GM20000 (cell line): ENCODE data around the gene DCHS2.

Source experiments
- DNase-seq: peaks from one replicate; pipeline ENCODE4 v3.0.0; 2012; ENCODE audit warnings: low spot score
- CTCF ChIP-seq: IDR thresholded peaks from 2 replicates; pipeline ENCODE4 v1.5.1; 2012; ENCODE audit warnings: mild to moderate bottlenecking, control low read depth; ENCODE audit errors: extremely low read depth, missing control alignments

DCHS2 gene

DNA sequence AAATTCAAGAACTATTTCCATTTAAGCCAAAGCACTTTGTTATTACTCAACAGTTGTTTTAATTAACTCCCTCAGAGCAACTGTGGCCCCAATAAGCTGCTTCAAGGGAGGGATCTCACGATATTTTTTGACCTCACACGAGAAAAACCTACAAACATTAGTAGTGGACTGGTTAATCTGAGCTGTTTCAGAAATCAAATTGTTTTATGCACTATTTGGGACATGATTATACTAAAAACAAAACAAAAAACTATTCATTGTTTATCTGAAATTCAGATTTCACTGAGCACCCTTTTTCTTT lies 74.3 kb downstream of the DCHS2 start:
- DNase-seq: no peak
- no peak for TF ChIP-seq CTCF

DNA sequence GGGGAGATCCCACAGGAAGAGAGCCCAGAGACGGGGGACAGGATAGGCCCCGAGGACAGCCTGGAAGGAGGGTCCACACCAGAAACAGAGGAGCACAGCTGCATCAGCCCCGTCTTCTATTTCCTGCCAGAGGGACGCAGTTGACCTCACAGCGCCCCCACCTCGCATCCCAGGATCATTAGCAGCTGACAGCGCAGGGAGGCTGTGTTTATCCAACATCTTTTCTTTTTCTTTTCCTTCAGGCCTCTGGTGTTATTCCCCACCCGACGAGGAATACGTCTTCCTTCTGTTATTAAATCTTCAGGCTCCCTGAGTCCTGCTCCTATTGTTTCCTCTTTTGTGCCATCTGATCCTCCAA lies 75.4 kb downstream of the DCHS2 start:
- no peak for TF ChIP-seq CTCF
- DNase-seq: no peak

GRCh38 chr4:154415313-154415712 lies 76.3 kb downstream of the DCHS2 start:
- DNase-seq: no peak
- no peak for TF ChIP-seq CTCF

DNA sequence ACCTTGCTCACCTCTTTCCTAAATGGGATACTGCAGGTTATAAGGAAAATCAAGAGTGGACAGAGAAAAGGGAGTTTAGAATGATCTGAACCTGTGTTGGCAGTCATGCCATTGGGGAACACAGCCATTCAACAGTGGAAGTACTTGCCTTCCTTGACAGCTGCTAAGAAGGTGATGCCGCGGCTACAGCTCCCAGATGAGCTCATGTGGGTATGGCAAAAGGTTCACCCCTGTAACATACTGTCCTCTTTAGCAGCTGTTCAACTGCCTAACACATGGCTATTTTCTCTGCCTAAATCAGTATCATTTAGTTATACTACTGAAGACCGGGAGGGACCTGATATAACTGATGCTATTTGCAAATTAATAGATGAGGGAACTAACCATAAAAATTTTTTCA lies 76.8 kb downstream of the DCHS2 start:
- DNase-seq: no peak
- TF ChIP-seq CTCF: no peak

DNA sequence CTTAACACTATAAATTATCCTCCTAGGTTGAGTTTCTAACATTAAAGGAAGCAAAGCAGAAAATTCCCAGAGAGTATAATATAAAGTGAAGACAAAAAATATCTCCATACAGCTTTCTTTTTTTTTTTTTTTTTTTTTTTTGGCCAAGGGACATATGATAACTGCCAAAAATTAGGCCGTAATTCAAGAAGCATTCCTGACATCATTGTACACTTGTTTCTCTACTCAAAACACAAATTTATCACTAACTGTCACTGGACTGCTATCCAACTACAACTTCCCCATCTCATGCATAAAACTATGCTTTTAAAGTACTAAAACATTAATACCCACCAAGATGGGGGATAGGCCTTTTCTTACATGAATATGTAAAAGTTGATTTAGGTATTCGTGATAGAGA lies 77.2 kb downstream of the DCHS2 start:
- no peak for DNase-seq
- no peak for TF ChIP-seq CTCF

GRCh38 chr4:154407443-154407842 lies 84.2 kb downstream of the DCHS2 start:
- no peak for DNase-seq
- TF ChIP-seq CTCF: no peak

DNA sequence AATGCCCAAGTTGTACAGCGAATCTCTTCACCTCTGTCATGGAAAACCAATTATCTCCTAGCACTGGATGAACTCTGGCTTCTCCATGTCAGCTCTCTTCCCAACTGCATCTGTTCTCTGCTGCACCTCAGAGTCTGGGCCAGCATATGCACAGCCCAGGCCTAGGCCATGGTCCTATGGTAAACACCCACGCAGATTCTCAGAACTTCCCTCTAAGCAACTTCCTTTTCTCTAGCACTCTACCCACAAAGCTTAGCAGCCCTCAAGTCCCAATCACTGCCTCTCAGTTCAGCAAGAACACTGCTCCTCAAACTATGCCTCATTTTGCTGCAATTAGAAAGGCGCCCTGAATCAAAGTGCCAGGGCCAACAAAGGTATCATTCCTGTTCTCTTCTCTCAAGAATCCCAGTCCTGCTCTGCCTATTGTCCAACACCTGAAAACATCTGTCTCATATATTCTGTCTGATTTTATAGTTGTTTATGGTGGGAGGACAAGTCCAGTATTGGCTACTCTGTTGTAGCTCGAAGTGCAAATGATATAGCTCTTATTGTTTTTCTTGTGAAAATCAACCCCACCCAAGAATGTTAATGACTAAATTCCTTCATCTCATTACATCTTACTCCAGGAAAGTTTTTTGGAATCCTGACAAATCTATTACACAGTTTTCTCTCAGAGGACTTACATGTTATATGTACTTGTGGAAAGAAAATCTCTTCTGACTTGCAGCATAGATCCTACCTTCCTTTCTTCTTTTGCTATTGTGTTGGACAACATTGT lies 85.4 kb downstream of the DCHS2 start:
- no peak for TF ChIP-seq CTCF

More for the DNA sequence above, 85.4 kb downstream of the DCHS2 start:
- DNase-seq: peak; percentile 33
